HG02759 (cell line): ENCODE data around the gene HOXA13.

ENCODE experiments used
- ATAC-seq: cut with Tn5 transposase; IDR thresholded peaks from one replicate; pipeline ENCODE4 v1.9.1; 2021; ENCODE audit warnings: mild to moderate bottlenecking, moderate library complexity; ENCODE audit not compliant: unreplicated experiment

Gene HOXA13

GRCh38 chr7:27172315-27172774 lies 27.5 kb downstream of the HOXA13 start:
- no peak for ATAC-seq

GRCh38 chr7:27171637-27172314 lies 28.1 kb downstream of the HOXA13 start:
- ATAC-seq: no peak

DNA sequence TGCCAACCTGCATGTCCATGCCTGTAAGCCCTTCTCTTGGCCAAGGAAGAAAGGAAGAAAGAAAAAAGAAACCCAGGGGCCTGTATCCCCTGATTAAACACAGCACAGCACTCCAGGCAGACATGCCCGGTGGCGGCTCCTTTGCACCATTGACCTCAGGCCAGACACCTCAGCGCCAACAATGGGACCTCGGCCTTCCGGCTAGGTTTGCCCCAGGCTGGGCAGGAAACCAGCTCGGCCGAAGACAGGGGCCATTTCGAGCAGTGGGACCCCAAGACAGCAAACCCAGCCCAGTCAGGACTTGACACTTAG lies 28.6 kb downstream of the HOXA13 start:
- no peak for ATAC-seq

DNA sequence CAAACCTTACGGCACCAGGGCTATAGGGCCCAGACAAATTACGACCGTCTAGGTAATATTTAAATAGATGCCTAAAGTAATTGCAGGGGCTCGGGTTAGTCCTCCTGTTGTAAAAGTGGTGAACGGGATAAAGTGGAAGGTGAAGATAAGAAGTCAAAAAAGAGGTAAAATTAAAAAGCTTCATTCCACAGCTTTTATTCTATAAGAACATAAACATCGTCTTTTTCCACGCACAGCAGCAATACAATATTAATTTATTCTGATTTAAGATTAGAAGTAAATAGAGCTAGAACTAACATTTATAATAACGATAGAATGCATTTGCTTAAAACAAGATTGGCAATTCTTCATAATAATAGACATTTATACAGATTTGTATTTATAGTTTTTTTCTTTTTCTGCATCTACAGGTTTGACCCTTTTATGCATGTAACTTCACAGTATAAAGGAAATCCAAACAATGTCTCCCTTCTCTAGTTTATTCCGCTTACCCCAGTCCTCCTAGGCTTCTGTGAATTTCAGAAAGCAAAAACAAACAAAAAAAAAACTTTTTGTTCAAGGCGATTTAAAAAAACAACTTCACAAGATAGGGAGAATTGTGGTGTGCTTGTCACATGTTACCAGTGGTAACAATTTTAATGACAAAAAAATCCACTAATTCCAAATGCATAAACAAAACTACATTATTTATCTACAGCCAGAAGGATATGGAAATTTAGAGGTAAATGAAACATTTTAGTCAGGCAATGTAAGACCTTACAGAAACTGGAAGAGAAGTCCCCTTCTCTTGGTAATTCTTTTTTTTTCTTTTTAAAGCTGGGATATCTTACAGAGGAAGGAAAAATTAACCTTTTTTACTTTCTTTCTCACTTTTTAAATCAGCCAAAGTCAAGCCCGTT lies 29.2 kb downstream of the HOXA13 start:
- ATAC-seq: no peak

GRCh38 chr7:27169658-27170425 lies 30.0 kb downstream of the HOXA13 start:
- no peak for ATAC-seq

DNA sequence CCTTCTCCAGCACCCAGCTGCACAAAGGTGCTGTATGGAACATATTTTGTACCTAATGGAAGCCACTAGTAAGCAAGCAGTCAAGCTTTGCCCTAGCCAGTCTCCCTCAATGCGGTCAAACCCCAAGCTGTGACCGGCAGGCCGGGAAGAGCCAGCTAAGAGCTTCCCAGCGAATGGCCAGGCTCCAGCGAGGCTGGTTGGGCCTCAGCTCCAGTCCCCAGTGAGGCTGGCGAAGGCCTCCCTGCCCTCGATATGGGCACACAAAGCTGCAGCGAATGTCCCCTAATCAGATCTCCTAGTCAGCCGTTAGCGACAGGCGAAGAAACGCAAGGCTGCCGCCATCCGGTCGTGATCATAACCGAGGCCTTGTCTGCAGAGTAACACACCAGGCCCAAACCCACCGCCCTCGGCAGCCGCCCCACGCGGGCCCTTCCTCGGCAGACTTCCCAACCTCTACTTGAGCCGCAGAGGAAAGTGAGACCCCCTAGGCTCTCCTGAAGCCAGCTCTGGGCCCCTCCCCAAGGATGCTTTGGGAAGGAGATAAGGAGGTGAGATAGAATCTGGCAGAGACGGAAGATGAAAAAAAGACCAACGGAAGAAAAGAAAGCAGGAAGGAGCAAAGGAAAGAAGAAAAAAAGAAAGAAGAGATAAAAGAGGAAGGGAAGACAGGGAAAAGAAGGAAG lies 31.5 kb downstream of the HOXA13 start:
- no peak for ATAC-seq

GRCh38 chr7:27167916-27168264 lies 32.0 kb downstream of the HOXA13 start:
- no peak for ATAC-seq

GRCh38 chr7:27166531-27167505 lies 33.1 kb downstream of the HOXA13 start:
- ATAC-seq: no peak

DNA sequence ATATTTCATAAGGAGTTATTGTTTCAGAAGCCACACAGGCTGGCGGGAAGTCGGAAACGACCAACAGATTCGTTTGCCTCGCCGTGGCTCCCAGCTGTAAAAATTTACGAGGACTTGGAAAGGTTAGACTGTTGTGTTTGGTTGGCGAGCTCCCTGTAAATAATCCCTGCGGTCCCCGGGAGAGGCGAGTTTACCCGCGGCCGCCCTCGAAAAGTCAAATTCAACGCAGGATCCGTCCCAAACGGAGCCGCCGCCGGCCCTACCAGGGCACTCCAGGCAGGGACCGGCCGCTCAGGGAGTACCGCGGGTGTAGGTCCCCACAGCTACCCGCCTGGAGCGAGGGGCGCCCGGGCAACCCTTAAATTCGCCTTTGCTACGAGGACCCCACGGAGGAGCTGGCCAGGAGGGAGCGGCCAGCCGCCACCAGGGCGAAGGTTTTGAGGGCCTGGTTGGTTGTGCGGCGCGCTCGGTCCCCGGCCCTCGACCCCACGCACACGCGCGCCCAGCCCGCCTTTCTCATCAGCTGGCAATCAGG lies 33.8 kb downstream of the HOXA13 start:
- ATAC-seq: no peak

DNA sequence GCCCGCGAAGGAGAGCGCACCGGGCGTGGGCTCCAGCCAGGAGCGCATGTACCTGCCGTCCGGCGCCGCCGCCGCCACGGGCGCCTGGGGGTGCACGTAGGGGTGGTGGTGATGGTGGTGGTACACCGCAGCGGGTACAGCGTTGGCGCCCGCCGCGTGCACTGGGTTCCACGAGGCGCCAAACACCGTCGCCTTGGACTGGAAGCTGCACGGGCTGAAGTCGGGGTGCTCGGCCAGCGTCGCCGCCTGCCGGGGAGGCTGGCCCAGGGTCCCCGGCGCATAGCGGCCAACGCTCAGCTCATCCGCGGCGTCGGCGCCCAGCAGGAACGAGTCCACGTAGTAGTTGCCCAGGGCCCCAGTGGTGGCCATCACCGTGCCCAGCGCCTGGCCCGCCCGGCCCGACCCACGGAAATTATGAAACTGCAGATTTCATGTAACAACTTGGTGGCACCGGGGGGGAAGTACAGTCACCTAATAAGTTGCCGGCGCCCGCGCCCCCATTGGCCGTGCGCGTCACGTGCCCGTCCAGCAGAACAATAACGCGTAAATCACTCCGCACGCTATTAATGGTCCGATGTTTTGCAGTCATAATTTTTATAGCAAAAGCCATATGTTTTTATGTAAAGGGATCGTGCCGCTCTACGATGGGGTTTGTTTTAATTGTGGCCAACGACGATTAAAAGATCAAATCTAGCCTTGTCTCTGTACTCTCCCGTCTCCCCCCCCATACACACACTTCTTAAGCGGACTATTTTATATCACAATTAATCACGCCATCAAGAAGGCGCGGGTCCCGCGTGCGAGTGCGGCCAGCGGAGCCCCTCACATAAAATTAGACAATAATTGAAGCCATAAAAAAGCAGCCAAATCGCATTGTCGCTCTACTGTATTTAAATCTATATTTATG lies 34.5 kb downstream of the HOXA13 start, which contains the start of gene HOXA9:
Gene HOXA9 (minus strand): TSS at position 449 of the 907 bp plus-strand sequence. CDS start 80 bp downstream, at position 369.
- no peak for ATAC-seq

- no peak for ATAC-seq
Measured at GRCh38 chr7:27164367-27165088, 35.4 kb downstream of the HOXA13 start.

GRCh38 chr7:27164045-27164366 lies 35.9 kb downstream of the HOXA13 start:
- ATAC-seq: no peak

DNA sequence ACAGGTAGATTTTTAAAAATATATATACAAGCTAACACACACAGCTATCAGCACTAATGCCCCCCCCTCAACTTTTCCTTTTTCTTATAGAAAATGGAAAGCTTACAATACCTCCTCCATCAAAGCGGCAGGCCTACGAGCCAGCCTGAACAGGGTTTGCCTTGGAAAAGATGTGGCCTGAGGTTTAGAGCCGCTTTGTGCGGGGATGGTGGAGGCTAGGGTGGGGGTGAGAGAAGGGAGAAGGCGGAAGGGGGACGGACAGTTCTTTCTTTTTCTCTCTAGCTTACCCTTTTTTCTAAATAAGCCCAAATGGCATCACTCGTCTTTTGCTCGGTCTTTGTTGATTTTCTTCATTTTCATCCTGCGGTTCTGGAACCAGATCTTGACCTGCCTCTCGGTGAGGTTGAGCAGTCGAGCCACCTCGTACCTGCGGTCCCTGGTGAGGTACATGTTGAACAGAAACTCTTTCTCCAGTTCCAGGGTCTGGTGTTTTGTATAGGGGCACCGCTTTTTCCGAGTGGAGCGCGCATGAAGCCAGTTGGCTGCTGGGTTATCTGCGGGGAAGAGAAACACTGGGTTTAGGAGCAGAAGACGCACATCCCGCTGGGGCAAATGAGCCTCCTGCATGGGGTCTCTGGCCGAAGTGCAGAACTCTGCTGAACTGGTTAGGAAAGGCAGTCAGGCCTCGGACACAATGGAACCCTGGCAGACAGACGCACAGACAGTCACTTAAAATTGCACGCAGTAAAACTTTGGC lies 36.4 kb downstream of the HOXA13 start:
- ATAC-seq: no peak

GRCh38 chr7:27162561-27163287 lies 37.2 kb downstream of the HOXA13 start:
- no peak for ATAC-seq

DNA sequence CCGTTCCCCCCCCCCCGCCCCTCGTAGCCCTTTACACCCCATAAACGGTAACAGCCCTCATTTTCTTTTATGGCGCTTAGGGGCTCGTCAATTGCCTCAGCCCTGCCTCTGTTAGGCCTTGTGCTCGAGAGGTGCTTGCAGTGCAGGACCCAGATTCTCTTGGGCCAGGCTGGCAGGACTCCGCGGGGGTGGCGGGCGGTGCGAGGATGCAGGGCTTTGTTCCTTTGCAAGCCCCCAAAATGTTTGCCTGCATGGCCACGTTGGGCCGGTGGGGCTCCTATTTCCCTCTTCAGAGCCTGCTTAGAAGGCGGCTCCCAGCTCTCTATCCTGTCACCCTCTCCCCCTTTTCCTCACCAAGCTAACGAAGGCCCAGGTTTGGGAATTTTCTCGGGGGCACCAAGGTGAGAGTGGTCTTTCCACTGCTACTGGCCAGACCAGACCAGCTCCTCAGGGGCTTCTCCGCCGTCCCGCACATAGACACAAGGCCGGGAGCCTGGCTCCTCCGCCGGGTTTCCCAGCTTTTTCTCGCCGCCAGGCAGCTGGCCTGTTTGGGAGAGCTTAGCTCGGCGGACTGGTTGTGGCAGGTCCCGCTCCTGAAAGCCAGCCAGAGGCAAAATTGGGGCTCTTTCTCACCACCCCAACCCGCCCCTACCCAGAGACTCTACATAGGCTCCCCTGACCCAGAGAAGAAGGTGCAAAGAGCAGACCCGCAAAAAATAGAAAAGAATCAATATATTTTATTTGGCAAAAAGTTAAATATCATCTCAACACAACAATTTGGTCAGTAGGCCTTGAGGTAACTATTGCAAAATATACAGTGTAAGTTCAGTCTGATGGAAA lies 38.0 kb downstream of the HOXA13 start:
- ATAC-seq: no peak
